Measurements from ENCODE around the gene FILIP1L. TPM values are rescaled to one million over a fixed set of nuclear protein-coding genes. Genes with fewer than 3 reads are reported as not detected.
A peak's percentile ranks its signal among the peaks of the same experiment; 100 is the strongest.

FILIP1L gene
- polyA plus RNA-seq, 1 donor: 42.3 TPM

GRCh38 chr3:99947356-99947755 is 166.9 kb downstream of the FILIP1L start:
- DNase-seq: no peak

- no peak for DNase-seq
These were observed 168.8 kb downstream of the FILIP1L start for GRCh38 chr3:99945328-99945995.

- no peak for DNase-seq
These were observed 170.2 kb downstream of the FILIP1L start for GRCh38 chr3:99943931-99944761.

GRCh38 chr3:99941211-99941610 is 173.1 kb downstream of the FILIP1L start:
- no peak for DNase-seq

- DNase-seq: peak; percentile 53
These were observed 174.0 kb downstream of the FILIP1L start for GRCh38 chr3:99940350-99940749.

- DNase-seq: no peak
These were observed 174.4 kb downstream of the FILIP1L start for GRCh38 chr3:99939876-99940275.

- DNase-seq: no peak
These were observed 175.9 kb downstream of the FILIP1L start for GRCh38 chr3:99938270-99938911.

GRCh38 chr3:99934975-99935797 is 179.1 kb downstream of the FILIP1L start:
- DNase-seq: peak; percentile 81

- no peak for DNase-seq
These were observed 180.1 kb downstream of the FILIP1L start for GRCh38 chr3:99933971-99934750.

- no peak for DNase-seq
These were observed 183.2 kb downstream of the FILIP1L start for GRCh38 chr3:99931059-99931458.

GRCh38 chr3:99929745-99930139 is 184.6 kb downstream of the FILIP1L start:
- peak; percentile 82 for DNase-seq

GRCh38 chr3:99928771-99929744 is 185.2 kb downstream of the FILIP1L start:
- peak; percentile 73 for DNase-seq

- DNase-seq: no peak
These were observed 186.4 kb downstream of the FILIP1L start for GRCh38 chr3:99927671-99928457.

GRCh38 chr3:99925584-99926230 is 188.6 kb downstream of the FILIP1L start:
- peak; percentile 60 for DNase-seq

- no peak for DNase-seq
These were observed 190.4 kb downstream of the FILIP1L start for GRCh38 chr3:99923873-99924272.

- no peak for DNase-seq
These were observed 192.3 kb downstream of the FILIP1L start for GRCh38 chr3:99921986-99922385.

- no peak for DNase-seq
These were observed 193.0 kb downstream of the FILIP1L start for GRCh38 chr3:99921377-99921695.

GRCh38 chr3:99920481-99921376 is 193.6 kb downstream of the FILIP1L start:
- peak; percentile 83 for DNase-seq
